ENCODE measurements around the gene PARP1.

PARP1 gene

DNA sequence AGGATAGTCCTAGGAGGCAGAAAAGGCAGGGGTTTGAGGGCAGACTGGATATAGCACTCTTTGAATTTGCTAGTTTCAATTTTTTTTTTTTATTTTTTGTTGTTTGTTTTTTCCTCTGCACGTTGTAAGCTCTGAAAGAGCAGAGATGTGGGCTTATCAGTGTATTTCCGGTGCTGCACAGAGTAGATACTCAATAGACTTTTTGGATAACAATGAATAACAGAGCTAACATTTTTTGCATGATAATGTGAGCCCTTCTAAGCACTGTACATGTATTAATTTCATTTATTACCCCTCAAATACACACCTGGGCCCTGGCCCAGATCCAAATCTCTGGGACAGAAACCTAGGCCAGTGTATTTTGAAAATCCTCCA is 17.1 kb upstream of the PARP1 start:
- Histone ChIP-seq H3K27ac (no peak overlapping the region), H3K36me3 (no peaks in the 10 kb centered on the region), H3K4me3 (ENCODE audit: low read depth in 1 of 2, low read length in 1 of 2) (no peak overlapping the region), H3K4me1 (ENCODE audit: control insufficient read depth in 1 of 2, insufficient read depth in 1 of 2, low read depth in 1 of 2, low read length in 1 of 2) (peaks cover 0 to 9% of the 10 kb centered on the region in 2 experiments), H3K9me3 (no peaks in the 10 kb centered on the region), H3K27me3 (peaks cover 85% of the 10 kb centered on the region)
- TF ChIP-seq, protein P1, sequence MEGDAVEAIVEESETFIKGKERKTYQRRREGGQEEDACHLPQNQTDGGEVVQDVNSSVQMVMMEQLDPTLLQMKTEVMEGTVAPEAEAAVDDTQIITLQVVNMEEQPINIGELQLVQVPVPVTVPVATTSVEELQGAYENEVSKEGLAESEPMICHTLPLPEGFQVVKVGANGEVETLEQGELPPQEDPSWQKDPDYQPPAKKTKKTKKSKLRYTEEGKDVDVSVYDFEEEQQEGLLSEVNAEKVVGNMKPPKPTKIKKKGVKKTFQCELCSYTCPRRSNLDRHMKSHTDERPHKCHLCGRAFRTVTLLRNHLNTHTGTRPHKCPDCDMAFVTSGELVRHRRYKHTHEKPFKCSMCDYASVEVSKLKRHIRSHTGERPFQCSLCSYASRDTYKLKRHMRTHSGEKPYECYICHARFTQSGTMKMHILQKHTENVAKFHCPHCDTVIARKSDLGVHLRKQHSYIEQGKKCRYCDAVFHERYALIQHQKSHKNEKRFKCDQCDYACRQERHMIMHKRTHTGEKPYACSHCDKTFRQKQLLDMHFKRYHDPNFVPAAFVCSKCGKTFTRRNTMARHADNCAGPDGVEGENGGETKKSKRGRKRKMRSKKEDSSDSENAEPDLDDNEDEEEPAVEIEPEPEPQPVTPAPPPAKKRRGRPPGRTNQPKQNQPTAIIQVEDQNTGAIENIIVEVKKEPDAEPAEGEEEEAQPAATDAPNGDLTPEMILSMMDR (IDR thresholded peaks at IDR 0.05) = no peak

DNA sequence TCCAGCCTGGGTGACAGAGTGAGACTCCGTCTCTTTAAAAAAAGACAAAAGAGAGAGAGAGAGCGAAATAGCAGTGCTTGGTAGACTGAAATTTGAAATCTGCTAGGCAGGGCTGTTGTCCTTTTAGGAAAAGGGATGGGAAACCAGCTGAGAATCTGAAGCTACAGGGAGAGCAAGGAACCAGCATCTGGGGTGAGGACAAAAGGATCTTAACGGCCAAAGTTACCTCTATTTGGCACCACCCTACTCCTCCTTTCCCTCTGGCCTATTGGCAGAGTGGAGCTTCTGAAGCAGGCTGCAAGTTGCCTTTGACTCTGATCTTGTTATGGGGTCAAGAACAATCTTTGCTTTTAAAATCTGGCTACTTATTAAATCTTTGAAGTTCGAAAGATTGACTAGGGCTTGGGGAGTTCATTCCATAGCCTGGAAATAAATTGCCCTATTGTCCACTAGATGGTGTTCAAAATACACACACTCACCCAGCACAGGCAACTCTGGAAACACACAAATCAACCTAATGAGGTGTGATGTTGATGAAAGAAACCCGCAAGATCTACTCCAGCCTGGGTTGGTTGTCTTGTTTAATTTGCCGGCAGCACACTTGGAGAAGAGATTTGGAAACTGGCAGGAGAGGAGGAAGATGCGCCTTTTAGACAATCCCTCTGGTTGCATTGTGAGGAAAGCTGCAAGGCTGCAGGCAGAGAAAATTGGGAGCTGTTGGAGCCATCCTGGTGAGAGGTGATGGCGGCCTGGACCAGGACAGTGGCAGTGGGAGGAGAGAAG is 16.5 kb upstream of the PARP1 start:
- Histone ChIP-seq H3K27ac (no peak overlapping the region), H3K9me3 (no peaks in the 10 kb centered on the region), H3K4me3 (ENCODE audit: low read depth in 1 of 2, low read length in 1 of 2) (no peak overlapping the region), H3K27me3 (peaks cover 83% of the 10 kb centered on the region), H3K4me1 (ENCODE audit: control insufficient read depth in 1 of 2, insufficient read depth in 1 of 2, low read depth in 1 of 2, low read length in 1 of 2) (peaks cover 0 to 13% of the 10 kb centered on the region in 2 experiments), H3K36me3 (no peaks in the 10 kb centered on the region)
- TF ChIP-seq, protein P1 (IDR thresholded peaks at IDR 0.05) = no peak

DNA sequence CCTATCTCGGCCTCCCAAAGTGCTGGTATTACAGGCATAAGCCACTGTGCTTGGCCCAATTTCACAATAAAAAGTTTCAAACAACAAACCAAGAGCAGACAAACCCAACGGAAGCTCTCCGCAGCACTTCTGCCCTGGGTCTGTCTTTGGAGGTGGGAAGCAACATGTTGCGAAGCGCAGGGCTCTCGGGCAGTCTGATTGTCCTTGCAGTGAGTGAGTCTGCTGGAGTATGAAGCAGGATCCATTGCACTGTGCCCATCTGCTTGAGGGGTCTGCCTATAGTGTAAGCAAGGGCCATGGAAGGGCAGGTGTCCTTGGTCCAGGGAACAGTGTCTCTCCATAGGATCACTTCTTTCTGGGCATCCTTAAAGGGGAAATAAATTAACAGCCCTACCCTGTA is 14.6 kb upstream of the PARP1 start:
- TF ChIP-seq, protein P1 (IDR thresholded peaks at IDR 0.05) = no peak
- Histone ChIP-seq H3K9me3 (no peaks in the 10 kb centered on the region), H3K4me3 (ENCODE audit: low read depth in 1 of 2, low read length in 1 of 2) (no peak overlapping the region), H3K36me3 (no peaks in the 10 kb centered on the region), H3K27ac (no peak overlapping the region), H3K4me1 (ENCODE audit: control insufficient read depth in 1 of 2, insufficient read depth in 1 of 2, low read depth in 1 of 2, low read length in 1 of 2) (peaks cover 0 to 15% of the 10 kb centered on the region in 2 experiments), H3K27me3 (peaks cover 86% of the 10 kb centered on the region)

DNA sequence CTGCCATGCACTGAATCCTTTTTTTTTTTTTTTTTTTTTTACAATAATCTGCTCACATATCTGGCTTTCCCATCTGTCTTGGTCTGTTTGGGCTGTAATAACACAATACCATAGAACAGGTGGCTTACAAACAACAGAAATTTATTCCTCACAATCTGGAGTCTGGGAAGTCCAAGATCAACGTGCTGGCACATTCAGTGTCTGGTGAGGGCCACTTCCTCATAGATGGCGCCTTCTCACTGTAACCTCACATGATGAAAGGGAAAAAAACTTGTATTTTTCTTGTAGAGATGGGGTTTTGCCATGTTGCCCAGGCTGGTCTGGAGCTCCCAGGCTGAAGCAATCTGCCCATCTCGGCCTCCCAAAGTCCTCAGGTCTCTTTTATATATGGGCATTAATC is 13.0 kb upstream of the PARP1 start:
- TF ChIP-seq, protein P1 (IDR thresholded peaks at IDR 0.05) = no peak
- Histone ChIP-seq H3K27me3 (peaks cover 77% of the 10 kb centered on the region), H3K27ac (no peak overlapping the region), H3K36me3 (no peaks in the 10 kb centered on the region), H3K9me3 (no peaks in the 10 kb centered on the region), H3K4me3 (ENCODE audit: low read depth in 1 of 2, low read length in 1 of 2) (no peak overlapping the region), H3K4me1 (ENCODE audit: control insufficient read depth in 1 of 2, insufficient read depth in 1 of 2, low read depth in 1 of 2, low read length in 1 of 2) (peaks cover 0 to 15% of the 10 kb centered on the region in 2 experiments)

DNA sequence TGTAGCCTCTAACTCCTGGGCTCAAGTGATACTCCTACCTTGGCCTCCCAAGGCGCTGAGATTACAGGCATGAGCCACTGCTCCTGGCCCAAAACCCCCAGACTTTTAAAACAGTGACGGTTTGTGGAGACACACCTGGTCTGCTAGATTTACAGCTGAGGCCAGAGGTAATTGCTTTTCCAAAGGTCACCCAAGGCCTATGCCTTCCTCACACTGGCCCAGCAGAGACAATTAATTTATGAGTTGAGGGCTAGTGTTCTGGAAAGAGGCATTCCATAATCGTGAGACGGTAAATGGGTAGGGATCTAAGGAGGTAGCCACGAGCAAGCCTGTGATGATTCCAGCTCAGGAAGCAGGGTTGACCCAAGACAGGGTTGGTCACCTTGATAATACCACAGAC is 12.4 kb upstream of the PARP1 start:
- peaks cover 71% of the 10 kb centered on the region for H3K27me3 ChIP-seq
- TF ChIP-seq, protein P1 (IDR thresholded peaks at IDR 0.05) = no peak
- H3K36me3 ChIP-seq = no peaks in the 10 kb centered on the region
- H3K4me3 ChIP-seq (ENCODE audit: low read depth in 1 of 2, low read length in 1 of 2) = no peak overlapping the region
- H3K9me3 ChIP-seq = no peaks in the 10 kb centered on the region
- peaks cover 0 to 15% of the 10 kb centered on the region in 2 experiments for H3K4me1 ChIP-seq (ENCODE audit: control insufficient read depth in 1 of 2, insufficient read depth in 1 of 2, low read depth in 1 of 2, low read length in 1 of 2)
- no peak overlapping the region for H3K27ac ChIP-seq

Data from neutrophil (primary cell).